ENCODE measurements around the gene ENOPH1. TPM values are rescaled to one million over a fixed set of nuclear protein-coding genes. Genes with fewer than 3 reads are reported as not detected.

ENOPH1 gene
- total and polyA plus RNA-seq, 9 of the 15 experiments (the other 6 are each of a cell fraction or from before 2014, with no cell fraction given) = 29.8 to 71.4 (median 48.9) TPM

GRCh38 chr4:82489987-82490386, 59.6 kb downstream of the ENOPH1 start (continued):
- TF ChIP-seq CREB5 (CRISPR knock-in tag; IDR thresholded peaks at IDR 0.05) (no peak), ZKSCAN8 (CRISPR knock-in tag; IDR thresholded peaks at IDR 0.05) (no peak)

GRCh38 chr4:82491251-82491960, 61.0 kb downstream of the ENOPH1 start:
- no TSS peak for BruUV-seq (replicated peaks)
- CTCF ChIA-PET (ENCODE audit: low intra/inter-chr PET ratio) = no interaction called here

More at GRCh38 chr4:82491251-82491960, 61.0 kb downstream of the ENOPH1 start:
- TF ChIP-seq ESRRA (IDR thresholded peaks at IDR 0.05; ENCODE audit: borderline replicate concordance, low read depth) (no peak), USF2 (CRISPR knock-in tag; IDR thresholded peaks at IDR 0.05) (no peak)
- Histone ChIP-seq H3K4me3 (no peak overlapping the region), H3K79me2 (ENCODE audit: control insufficient read depth, insufficient read depth, low read length) (no peaks in the 10 kb centered on the region), H3K4me1 (replicated peaks in 1 of 2; ENCODE audit: control insufficient read depth in 2 of 2, insufficient read depth in 2 of 2, low read length in 2 of 2) (no peaks in the 10 kb centered on the region), H3K9me1 (ENCODE audit: control insufficient read depth, insufficient read depth, low read length) (no peaks in the 10 kb centered on the region), H2AFZ (ENCODE audit: low read depth, low read length) (no peak overlapping the region), H3K36me3 (ENCODE audit: control insufficient read depth, insufficient read depth, low read length) (no peaks in the 10 kb centered on the region), H3K4me2 (ENCODE audit: insufficient read depth, low read length) (no peak overlapping the region), H4K20me1 (replicated peaks; ENCODE audit: control insufficient read depth, insufficient read depth, low read length) (no peaks in the 10 kb centered on the region), H3K9ac (ENCODE audit: insufficient read depth in 1 of 2, low read depth in 2 of 2, low read length in 2 of 2) (no peak overlapping the region), H3K27ac (ENCODE audit: extremely low read depth, low read depth, low read length) (no peak overlapping the region), H3K27me3 (ENCODE audit: control insufficient read depth in 2 of 2, insufficient read depth in 2 of 2, low read length in 2 of 2) (peaks cover 25 to 30% of the 10 kb centered on the region in 2 experiments), H3K9me3 (replicated peaks; ENCODE audit: control insufficient read depth, insufficient read depth, low read depth, low read length) (no peaks in the 10 kb centered on the region)
- DNase-seq (ENCODE audit: extremely low read depth in 1 of 4, low spot score in 3 of 4) (no peak), ATAC-seq (no peak), FAIRE-seq (no peak)
- intact Hi-C loops (cut with micrococcal nuclease) = no loop called here
- in situ Hi-C loops (cut with MboI) = no loop called here
- POLR2A ChIA-PET = interaction anchor here (0.7 kb wide), 1 partner anchor 212 kb away, joined by 3 read pairs; no protein-coding TSS in a partner anchor
- 0% methylated on average over 10 of the region's 10 CpGs for WGBS (ENCODE audit: insufficient coverage, low coverage, missing lambda C conversion rate)
